NCI-H1694 (cell line): ENCODE data around the gene SH3RF3.

ENCODE experiments used
- DNase-seq: peaks from one replicate; lab custom pipeline; 2025; lab: John Stamatoyannopoulos, UW

The SH3RF3 gene

DNA sequence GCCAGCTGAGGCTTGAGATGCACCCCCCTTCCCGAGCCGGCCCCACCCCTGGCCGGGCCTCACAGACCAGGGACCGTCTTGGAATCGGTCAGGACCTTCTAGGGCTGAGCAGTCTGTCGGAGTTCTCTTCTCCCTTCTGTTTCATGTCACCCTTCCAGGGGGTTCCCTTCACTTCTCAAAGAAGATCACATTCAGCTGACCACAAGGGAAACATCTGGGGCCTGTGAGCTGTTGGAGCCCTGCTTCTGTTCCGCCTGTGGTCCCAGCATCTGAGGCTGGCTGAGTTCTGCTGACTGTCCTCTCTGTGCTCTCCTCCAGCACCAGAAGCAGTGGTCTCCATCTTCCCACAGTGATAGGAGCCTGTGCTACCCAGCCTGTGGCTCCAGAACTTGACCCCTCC lies 378.2 kb downstream of the SH3RF3 start:
- no peak for DNase-seq

DNA sequence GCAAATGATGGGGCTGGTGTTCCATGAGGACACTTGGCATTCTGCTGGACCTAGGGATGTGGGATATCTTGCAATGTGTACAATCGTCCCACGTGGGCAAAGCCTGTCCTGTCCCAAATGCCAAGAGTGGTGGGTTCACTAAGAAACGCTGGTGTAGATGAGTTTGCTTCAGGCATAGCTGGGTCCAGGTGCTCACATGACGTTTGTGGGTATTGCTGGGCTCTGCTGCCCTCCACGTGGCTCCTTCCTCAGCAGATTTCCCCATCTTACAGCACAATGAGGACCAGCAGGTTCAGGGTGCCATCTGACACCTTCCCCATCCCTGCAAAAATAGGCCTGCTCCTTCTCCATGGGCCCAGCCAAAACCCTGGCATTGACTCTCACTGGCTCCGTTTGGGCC lies 378.8 kb downstream of the SH3RF3 start:
- no peak for DNase-seq

DNA sequence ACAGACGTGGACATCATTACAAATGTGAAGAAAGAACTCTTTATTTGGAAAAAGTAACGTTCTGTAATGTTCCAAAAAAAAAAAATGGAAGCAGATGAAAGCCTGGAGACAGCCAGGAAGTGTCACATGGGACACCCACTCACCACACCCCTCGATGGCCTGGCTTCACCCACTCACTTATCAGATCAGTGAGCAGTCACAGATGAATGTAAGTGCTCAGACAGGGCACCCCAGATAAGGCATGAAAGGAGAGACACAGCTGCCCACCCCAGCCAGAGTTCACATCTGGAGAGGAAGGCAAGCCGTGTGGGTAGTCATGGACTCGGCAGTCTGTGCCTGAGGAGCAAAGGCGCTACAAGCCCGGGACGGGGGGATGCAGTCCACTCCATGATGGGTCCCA lies 379.6 kb downstream of the SH3RF3 start:
- no peak for DNase-seq

DNA sequence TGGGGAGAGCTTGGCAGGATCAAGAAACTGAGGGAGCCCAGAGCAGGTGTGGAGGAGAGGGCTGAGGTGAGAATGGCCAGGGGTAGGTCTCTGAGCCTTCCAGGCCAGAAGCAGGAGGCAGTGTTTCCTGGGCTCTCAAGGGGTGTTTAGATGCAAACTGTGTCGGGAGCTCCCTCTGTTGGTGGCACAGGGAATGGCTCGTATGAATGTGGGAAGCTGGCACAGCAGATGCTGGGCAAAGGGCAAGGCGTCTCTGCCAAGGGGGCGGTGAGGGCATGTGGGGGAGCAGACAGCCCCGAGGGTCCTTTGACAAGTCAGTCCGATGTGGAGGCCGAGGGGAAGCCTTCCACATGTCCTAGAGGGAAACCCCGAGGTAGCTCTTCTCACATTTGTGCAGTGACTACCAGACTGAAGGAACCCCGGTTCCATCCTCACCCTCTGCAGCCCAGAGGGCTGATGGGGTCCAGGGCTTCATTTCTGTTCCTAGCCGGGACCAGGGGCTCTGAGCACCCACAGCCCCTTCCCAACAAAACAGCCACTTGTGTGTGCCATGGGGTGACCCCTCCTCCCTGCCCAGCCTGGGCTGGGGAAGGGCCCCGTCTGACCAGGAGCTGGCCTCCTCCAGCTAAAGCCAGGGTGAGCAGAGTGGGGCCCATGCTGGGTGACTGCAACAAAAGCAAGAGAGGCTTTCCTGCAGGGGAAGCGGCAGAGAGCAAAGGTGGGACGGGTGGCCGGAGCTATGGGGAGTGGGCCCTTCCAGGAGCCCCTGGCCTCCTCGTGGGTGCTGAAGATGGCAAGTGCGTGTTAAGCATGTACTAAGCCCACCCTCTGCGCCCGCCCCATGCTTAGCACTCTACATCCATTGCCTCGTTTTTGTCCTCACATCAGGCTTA lies 381.4 kb downstream of the SH3RF3 start:
- peak; percentile 90 for DNase-seq

DNA sequence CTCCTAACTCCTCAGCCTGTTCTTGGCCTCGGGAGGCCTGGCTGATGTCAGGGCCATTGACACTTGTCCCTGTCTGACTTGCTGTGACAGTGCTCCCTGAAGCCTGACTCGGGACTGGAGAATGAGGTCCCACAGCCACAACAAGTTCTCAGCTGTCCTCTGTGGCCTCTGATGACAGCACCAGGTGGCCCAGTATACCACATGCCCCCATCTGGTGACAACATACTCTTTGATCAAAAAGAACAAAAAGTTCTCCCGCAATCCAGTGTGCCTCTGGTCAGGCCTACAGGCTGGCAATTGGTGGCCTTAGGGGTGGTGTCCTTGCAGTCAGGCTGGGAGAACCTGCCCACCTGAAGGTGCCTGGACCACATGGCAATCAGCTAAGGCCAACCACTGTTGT lies 382.2 kb downstream of the SH3RF3 start:
- DNase-seq = no peak

GRCh38 chr2:109512076-109512475 lies 383.1 kb downstream of the SH3RF3 start:
- DNase-seq = no peak

- no peak for DNase-seq
These were observed 384.2 kb downstream of the SH3RF3 start for GRCh38 chr2:109513230-109513629.

- no peak for DNase-seq
These were observed 385.0 kb downstream of the SH3RF3 start for GRCh38 chr2:109513749-109514588.

DNA sequence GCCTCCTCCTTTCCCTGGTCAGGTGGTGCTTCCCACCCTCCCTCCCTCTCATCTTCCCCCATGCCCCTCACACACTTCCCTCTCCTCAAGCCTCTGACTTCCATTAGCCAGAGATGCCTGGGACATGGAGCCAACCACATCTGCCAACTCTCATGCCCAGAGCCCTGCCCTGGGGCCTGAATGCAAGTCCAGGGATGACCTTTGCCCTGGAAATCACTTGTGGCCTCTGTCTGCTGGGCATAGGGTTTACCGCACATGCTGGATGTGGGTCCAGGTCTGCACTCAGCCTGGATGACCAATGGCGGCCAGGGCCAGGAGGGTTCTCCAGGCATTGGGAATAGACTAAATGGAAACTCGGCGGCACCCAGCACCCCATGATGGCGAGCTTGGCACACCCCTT lies 385.9 kb downstream of the SH3RF3 start:
- no peak for DNase-seq

DNA sequence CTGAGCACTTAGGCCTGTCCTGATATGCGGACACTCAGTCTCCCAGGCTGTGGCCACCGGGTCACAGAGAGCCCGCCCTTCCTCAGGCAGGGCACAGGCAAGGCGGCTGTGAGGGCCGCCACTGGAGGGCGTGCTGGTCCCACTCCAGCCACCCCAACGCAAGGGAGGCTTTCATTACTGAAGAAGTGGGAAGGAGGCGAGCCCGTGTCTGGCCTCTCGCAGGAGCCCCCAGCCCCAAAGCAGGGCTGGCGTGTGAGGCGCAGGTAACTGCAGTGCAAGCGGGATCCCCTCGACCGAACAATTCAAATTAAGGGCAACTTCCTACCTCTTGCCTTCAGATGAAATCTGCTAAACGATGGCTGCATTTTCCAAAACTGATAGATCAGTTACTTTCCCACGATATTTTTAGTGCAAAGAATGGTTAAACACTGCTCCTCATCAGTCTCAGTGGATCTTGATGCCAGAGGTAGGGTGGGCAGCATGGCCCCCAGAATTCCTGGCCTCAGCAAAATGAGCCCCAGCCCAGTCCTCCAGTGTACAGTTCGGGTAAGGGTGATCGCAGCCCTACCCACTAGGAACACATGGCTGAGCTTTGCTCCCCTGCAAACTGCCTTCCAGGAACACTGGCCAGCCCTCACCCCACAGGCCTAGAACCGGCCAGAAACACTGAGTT lies 387.6 kb downstream of the SH3RF3 start:
- peak; percentile 76 for DNase-seq

DNA sequence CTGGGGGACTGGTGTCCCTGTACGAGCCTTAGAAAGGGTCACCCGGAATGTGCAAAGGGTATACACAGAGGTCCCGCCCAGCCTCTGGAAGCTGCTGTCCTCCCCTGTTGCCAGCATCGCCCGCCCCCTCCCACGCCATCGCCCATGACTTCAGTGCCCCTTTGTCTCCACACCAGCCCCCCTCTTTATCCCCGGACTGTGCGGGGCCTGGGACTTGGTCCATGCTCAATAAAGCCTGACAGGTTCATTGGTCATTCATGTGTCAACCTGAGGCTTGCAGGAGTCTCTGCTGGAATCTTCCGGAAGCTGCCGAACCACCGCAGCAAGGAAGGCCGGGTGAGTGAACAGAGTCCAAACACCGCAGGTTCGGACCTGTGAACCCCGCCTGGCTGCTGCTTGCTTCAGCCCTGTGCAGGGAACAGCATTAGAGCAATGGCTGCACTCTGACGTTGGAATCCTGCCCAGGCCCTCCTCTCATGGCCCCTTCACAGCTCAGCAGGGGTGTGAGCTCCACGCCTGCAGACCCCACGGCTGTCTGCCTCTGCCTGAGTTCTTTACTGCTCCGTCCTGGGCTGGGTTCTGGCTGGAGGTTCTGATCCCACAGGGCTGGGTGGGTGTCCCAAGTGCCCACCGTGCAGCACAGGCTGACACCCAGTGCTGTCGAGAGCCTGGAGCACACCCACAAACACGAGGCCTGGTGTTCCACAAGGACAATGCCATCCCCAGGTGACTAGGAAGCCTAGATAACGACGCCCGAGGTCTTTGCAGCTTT lies 388.3 kb downstream of the SH3RF3 start:
- no peak for DNase-seq

- DNase-seq = no peak
These were observed 390.5 kb downstream of the SH3RF3 start for GRCh38 chr2:109519513-109519912.

DNA sequence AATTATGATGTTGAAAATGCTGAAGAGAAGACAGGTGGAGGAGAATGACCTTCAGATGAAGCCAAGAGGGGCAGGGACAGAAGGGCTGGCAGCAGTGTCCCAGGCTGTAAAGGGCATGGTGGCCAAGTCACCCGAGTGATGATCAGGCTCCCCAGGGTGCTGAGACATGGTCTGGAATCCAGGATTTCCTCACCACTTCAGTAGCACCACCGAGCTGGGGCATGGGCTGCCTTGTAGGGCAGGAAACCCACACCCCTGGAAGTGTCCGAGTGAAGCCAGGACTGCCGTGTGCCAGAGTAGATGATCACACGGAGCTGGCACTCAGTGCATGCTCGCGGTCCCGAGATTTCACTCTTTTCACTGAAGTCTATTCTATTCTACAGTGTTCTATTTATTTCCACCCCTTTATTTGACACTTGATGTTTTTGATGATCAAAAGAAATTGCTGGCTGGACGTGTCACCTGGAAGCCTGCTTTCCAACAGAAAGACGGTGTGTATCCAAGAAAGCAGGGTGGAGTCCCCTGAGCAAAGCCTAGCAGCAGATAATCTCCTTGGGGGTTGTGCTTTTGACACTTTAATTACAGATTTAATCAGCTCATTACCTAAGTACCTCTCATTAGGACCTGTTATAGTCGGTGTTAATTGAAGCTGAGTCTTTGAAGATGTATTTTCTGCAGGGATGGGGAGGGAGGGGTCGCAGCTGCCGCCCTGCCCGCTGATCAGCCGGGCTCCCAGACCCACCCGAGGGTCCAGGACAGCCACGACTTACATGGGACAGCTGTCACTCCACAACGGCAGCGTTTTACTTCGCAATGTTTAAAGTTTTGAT lies 392.4 kb downstream of the SH3RF3 start:
- DNase-seq = no peak

GRCh38 chr2:109522063-109522374 lies 393.0 kb downstream of the SH3RF3 start:
- no peak for DNase-seq

GRCh38 chr2:109523121-109523520 lies 394.1 kb downstream of the SH3RF3 start:
- no peak for DNase-seq

DNA sequence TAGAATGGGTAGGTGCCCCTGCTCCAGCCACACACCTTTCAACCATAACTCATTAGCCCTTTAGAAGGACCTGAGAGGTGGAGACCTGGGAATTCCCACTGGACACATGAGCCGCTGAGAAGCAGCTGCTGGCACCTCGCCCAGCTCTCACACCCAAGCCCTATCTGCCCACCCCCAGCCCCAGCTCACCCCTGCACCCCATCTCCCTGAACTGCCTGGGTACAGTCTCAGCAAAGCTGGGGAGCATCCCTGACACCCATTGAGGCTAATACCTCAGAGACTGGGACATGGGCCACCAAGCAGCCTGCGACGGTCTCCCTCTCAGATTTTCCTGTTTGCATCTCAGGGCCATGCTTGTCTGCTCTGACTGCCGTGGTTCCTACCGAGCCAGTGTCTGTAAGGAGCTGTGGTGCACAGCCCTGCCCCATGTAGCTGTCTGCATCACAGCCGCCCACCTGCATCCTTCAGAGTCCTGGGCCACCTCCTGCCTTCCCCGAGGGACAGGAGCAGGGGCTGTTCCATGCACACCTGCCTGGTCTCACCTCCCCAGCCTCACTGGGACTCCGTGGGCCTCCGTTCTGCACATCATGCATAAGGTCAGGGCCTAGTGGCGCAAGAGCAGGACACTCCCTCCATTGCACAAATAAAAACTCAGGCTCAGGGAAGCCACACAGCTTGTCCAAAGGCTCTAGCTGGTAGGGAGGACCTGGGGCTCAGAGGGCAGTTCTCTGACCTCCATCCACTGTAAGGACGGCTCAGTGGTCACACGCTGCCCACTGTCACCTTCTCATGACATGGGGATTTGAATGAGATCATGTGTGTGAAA lies 394.7 kb downstream of the SH3RF3 start:
- DNase-seq = no peak

GRCh38 chr2:109525836-109526235 lies 396.8 kb downstream of the SH3RF3 start:
- peak; percentile 21 for DNase-seq

- DNase-seq = no peak
These were observed 397.5 kb downstream of the SH3RF3 start for GRCh38 chr2:109526442-109526970.

DNA sequence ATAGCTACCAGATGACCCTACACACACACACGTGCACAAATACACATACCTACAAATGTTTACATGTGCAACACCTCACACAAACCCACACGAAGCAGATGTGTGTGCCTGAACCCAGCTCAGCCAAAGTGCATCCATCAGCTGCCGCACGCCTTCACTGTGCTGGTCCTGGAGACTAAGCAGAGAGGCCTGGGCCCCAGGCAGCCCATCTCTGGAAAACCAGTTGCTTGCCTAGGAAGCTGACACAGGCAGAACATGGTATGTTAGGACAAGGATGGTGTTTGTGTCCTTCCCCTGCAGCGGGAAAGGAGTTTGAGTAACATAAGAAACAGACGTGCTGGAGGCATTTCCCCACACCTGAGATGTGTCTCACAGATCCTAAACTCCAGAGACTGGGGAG lies 398.1 kb downstream of the SH3RF3 start:
- no peak for DNase-seq
